ENCODE measurements around the gene CUX1.

DNA sequence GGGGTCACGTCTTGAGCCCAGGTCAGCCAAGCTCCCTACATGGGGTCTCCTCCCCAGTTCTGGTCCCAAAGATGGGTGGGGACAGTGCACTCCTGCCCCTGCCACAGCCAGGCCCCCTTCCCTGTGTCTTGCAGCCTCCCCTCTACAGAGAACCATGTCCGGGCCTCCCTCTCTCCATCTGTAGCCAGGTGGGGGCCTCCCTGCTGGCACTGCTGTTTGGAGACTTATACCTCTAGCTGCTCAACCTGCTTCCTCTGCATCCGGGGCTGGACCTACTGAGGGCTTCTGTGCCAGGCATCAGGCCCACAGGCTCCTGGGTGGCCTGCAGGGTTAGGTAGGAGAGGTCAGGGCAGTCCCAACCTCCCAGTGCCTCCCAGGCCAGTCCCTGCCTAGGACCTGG lies 477.2 kb downstream of the CUX1 start:
- no peak for TF ChIP-seq EZH2 (IDR thresholded peaks at IDR 0.05; ENCODE audit: borderline replicate concordance, control insufficient read depth, low read depth, low read length)
- TF ChIP-seq YY1 (IDR thresholded peaks at IDR 0.05; ENCODE audit: low read depth, low read length), result no peak
- TF ChIP-seq, protein P1, sequence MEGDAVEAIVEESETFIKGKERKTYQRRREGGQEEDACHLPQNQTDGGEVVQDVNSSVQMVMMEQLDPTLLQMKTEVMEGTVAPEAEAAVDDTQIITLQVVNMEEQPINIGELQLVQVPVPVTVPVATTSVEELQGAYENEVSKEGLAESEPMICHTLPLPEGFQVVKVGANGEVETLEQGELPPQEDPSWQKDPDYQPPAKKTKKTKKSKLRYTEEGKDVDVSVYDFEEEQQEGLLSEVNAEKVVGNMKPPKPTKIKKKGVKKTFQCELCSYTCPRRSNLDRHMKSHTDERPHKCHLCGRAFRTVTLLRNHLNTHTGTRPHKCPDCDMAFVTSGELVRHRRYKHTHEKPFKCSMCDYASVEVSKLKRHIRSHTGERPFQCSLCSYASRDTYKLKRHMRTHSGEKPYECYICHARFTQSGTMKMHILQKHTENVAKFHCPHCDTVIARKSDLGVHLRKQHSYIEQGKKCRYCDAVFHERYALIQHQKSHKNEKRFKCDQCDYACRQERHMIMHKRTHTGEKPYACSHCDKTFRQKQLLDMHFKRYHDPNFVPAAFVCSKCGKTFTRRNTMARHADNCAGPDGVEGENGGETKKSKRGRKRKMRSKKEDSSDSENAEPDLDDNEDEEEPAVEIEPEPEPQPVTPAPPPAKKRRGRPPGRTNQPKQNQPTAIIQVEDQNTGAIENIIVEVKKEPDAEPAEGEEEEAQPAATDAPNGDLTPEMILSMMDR (IDR thresholded peaks at IDR 0.05 in 2 of 3, conservative IDR thresholded peaks at IDR 0.05 in 1 of 3; ENCODE audit: control insufficient read depth in 2 of 3, extremely low read depth in 1 of 3, insufficient read depth in 1 of 3, low read depth in 3 of 3, low read length in 3 of 3), result no peak
